Progenitor cell of endocrine pancreas (in vitro differentiated cells): ENCODE results near the gene TMSB15C. TPM values are rescaled to one million over a fixed set of nuclear protein-coding genes. Genes with fewer than 3 reads are reported as not detected.
"Not testable (repeated sequence)": the region's sequence is repeated elsewhere in the genome, so short reads cannot be mapped to it uniquely, and the experiment has no call there.

Source experiments
- DNase-seq: peaks from one replicate; pipeline ENCODE4 v3.0.0; 2021; ENCODE audit warnings: low spot score; ENCODE audit not compliant: unreplicated experiment
- H3K27ac Mint-ChIP-seq: 2 replicates; pipeline ENCODE4 v1.8.0; 2021; ENCODE audit warnings: mild to moderate bottlenecking, moderate library complexity, mixed read lengths
- H3K27me3 Mint-ChIP-seq: 2 replicates; pipeline ENCODE4 v1.8.0; 2021; ENCODE audit warnings: mixed read lengths
- H3K36me3 Mint-ChIP-seq: 2 replicates; pipeline ENCODE4 v1.8.0; 2022; ENCODE audit warnings: mixed read lengths; ENCODE audit not compliant: insufficient read depth
- H3K4me1 Mint-ChIP-seq: 2 replicates; pipeline ENCODE4 v1.8.0; 2021; ENCODE audit warnings: low read depth, mixed read lengths
- H3K4me3 Mint-ChIP-seq: 2 replicates; pipeline ENCODE4 v1.8.0; 2021; ENCODE audit warnings: low read depth, mild to moderate bottlenecking, moderate library complexity, mixed read lengths
- H3K9me3 Mint-ChIP-seq: 2 replicates; pipeline ENCODE4 v1.8.0; 2021; ENCODE audit warnings: low read depth, mixed read lengths
- CTCF ChIP-seq: fragments of 200-600 bp; sonication (generic); IDR thresholded peaks from one replicate; pipeline ENCODE4 v1.5.0; 2021; ENCODE audit warnings: antibody characterized with exemption, mild to moderate bottlenecking; ENCODE audit not compliant: unreplicated experiment
- total RNA-seq: library from RNA; stranded (reverse); gene quantifications from 2 replicates; pipeline ENCODE4 v1.2.1, GENCODE V29; 2021

Gene TMSB15C
- total RNA-seq, 1 donor from 2014 or later = 17.3 TPM

- Mint-ChIP-seq H3K36me3 (no peaks in the 10 kb centered on the region), H3K9me3 (peaks cover 3% of the 10 kb centered on the region), H3K4me3 (no peak overlapping the region), H3K27ac (no peak overlapping the region), H3K4me1 (no peaks in the 10 kb centered on the region), H3K27me3 (no peaks in the 10 kb centered on the region)
- TF ChIP-seq CTCF = no peak
- no peak for DNase-seq
Measured at GRCh38 chrX:104084063-104084462, 8.0 kb upstream of the TMSB15C start.

- not testable (repeated sequence) for H3K27me3 Mint-ChIP-seq, H3K4me3 Mint-ChIP-seq, H3K9me3 Mint-ChIP-seq, DNase-seq, H3K4me1 Mint-ChIP-seq, H3K27ac Mint-ChIP-seq, H3K36me3 Mint-ChIP-seq
Measured at GRCh38 chrX:104077854-104078253, 1.8 kb upstream of the TMSB15C start.

GRCh38 chrX:104062636-104063035 lies 13.4 kb downstream of the TMSB15C start:
- H3K4me3 Mint-ChIP-seq, H3K27ac Mint-ChIP-seq, DNase-seq, H3K4me1 Mint-ChIP-seq, H3K36me3 Mint-ChIP-seq, H3K9me3 Mint-ChIP-seq, H3K27me3 Mint-ChIP-seq: not testable (repeated sequence)

GRCh38 chrX:104054956-104055355 lies 21.1 kb downstream of the TMSB15C start:
- not testable (repeated sequence) for DNase-seq, H3K36me3 Mint-ChIP-seq, H3K27me3 Mint-ChIP-seq, H3K9me3 Mint-ChIP-seq, H3K27ac Mint-ChIP-seq, H3K4me3 Mint-ChIP-seq, H3K4me1 Mint-ChIP-seq

GRCh38 chrX:104047171-104047570 lies 28.9 kb downstream of the TMSB15C start:
- Mint-ChIP-seq H3K9me3 (peaks cover 24% of the 10 kb centered on the region), H3K27ac (no peak overlapping the region), H3K4me3 (no peak overlapping the region), H3K36me3 (no peaks in the 10 kb centered on the region), H3K4me1 (no peaks in the 10 kb centered on the region), H3K27me3 (peaks cover 6% of the 10 kb centered on the region)
- no peak for TF ChIP-seq CTCF
- DNase-seq = no peak

GRCh38 chrX:104045642-104046041 lies 30.4 kb downstream of the TMSB15C start:
- Mint-ChIP-seq H3K27me3 (peaks cover 6% of the 10 kb centered on the region), H3K4me1 (no peaks in the 10 kb centered on the region), H3K36me3 (no peaks in the 10 kb centered on the region), H3K4me3 (no peak overlapping the region), H3K27ac (no peak overlapping the region), H3K9me3 (peaks cover 28% of the 10 kb centered on the region)
- TF ChIP-seq CTCF = no peak
- no peak for DNase-seq

- no peaks in the 10 kb centered on the region for H3K4me1 Mint-ChIP-seq
- no peak overlapping the region for H3K4me3 Mint-ChIP-seq
- H3K9me3 Mint-ChIP-seq = peaks cover 37% of the 10 kb centered on the region
- DNase-seq = no peak
- TF ChIP-seq CTCF = no peak
- no peaks in the 10 kb centered on the region for H3K27me3 Mint-ChIP-seq
- H3K27ac Mint-ChIP-seq = no peak overlapping the region
- H3K36me3 Mint-ChIP-seq = no peaks in the 10 kb centered on the region
Measured at GRCh38 chrX:104041003-104041402, 35.0 kb downstream of the TMSB15C start.
